ENCODE results near the gene FGF18. TPM values are rescaled to one million over a fixed set of nuclear protein-coding genes. Genes with fewer than 3 reads are reported as not detected.

The FGF18 gene
- total RNA-seq, 2 donors from 2014 or later = 0.31 to 0.43 TPM

GRCh38 chr5:171419688-171420430, 412 bp downstream of the FGF18 start:
- DNase-seq (no peak), ATAC-seq (peak; percentile 47)
- intact Hi-C loops (cut with DNase I, micrococcal nuclease) = loop anchor here (5.0 to 10.0 kb wide), 2 partner anchors 485 to 487 kb away; no protein-coding TSS in a partner anchor

- ATAC-seq (peak; percentile 78), DNase-seq (peak; percentile 57 to 66)
- intact Hi-C loops (cut with DNase I, micrococcal nuclease) = no loop called here
These were observed 1.2 kb downstream of the FGF18 start for GRCh38 chr5:171420431-171421241.

- intact Hi-C loops (cut with DNase I, micrococcal nuclease) = no loop called here
- ATAC-seq (no peak), DNase-seq (no peak)
These were observed 2.1 kb downstream of the FGF18 start for GRCh38 chr5:171421331-171422262.

GRCh38 chr5:171422495-171422894, 3.0 kb downstream of the FGF18 start:
- no peak for DNase-seq
- intact Hi-C loops (cut with DNase I, micrococcal nuclease) = no loop called here
- no peak for ATAC-seq

GRCh38 chr5:171422902-171423663, 3.6 kb downstream of the FGF18 start:
- DNase-seq = no peak
- intact Hi-C loops (cut with DNase I, micrococcal nuclease) = no loop called here
- no peak for ATAC-seq

- intact Hi-C loops (cut with DNase I, micrococcal nuclease) = no loop called here
These were observed 5.3 kb downstream of the FGF18 start for GRCh38 chr5:171424726-171425125.

GRCh38 chr5:171425596-171426244, 6.3 kb downstream of the FGF18 start:
- intact Hi-C loops (cut with DNase I, micrococcal nuclease) = no loop called here
- ATAC-seq (no peak), DNase-seq (no peak)

More at GRCh38 chr5:171424726-171425125, 5.3 kb downstream of the FGF18 start:
- DNase-seq = no peak
- ATAC-seq = no peak

- ATAC-seq = no peak
- intact Hi-C loops (cut with DNase I, micrococcal nuclease) = no loop called here
- DNase-seq = no peak
These were observed 6.8 kb downstream of the FGF18 start for GRCh38 chr5:171426266-171426665.

- DNase-seq (no peak), ATAC-seq (no peak)
- intact Hi-C loops (cut with DNase I, micrococcal nuclease) = no loop called here
These were observed 7.2 kb downstream of the FGF18 start for GRCh38 chr5:171426680-171427079.

- ATAC-seq = no peak
- intact Hi-C loops (cut with DNase I, micrococcal nuclease) = no loop called here
- DNase-seq = no peak
These were observed 8.1 kb downstream of the FGF18 start for GRCh38 chr5:171427318-171428167.

- no peak for DNase-seq
- intact Hi-C loops (cut with DNase I, micrococcal nuclease) = no loop called here
- ATAC-seq = no peak
These were observed 8.8 kb downstream of the FGF18 start for GRCh38 chr5:171428168-171428696.

- ATAC-seq = no peak
- intact Hi-C loops (cut with DNase I, micrococcal nuclease) = no loop called here
- DNase-seq = no peak
These were observed 9.5 kb downstream of the FGF18 start for GRCh38 chr5:171428809-171429542.

GRCh38 chr5:171429543-171429910, 10.1 kb downstream of the FGF18 start:
- intact Hi-C loops (cut with DNase I, micrococcal nuclease) = no loop called here
- no peak for DNase-seq

GRCh38 chr5:171431251-171431777, 11.9 kb downstream of the FGF18 start:
- DNase-seq (no peak), ATAC-seq (no peak)
- intact Hi-C loops (cut with DNase I, micrococcal nuclease) = no loop called here

More at GRCh38 chr5:171429543-171429910, 10.1 kb downstream of the FGF18 start:
- ATAC-seq = no peak

- no peak for ATAC-seq
- intact Hi-C loops (cut with DNase I, micrococcal nuclease) = no loop called here
- no peak for DNase-seq
These were observed 12.6 kb downstream of the FGF18 start for GRCh38 chr5:171432076-171432475.

All from left colon (tissue), 2 donors.